A673 (cell line): ENCODE results near the gene RASL11B.

ENCODE experiments used
- EZH2 ChIP-seq: fragments of 200-600 bp; sonication (generic); IDR thresholded peaks from 2 replicates; pipeline ENCODE4 v1.6.1; 2017; ENCODE audit warnings: borderline replicate concordance, low read depth, mild to moderate bottlenecking, mixed read lengths, antibody characterized with exemption, low read length; ENCODE audit not compliant: poor library complexity, severe bottlenecking
- TF ChIP-seq, protein P1 (sequence below): fragments of 300-800, 200-600 bp; sonication (generic); conservative IDR thresholded peaks from 2 replicates; pipeline ENCODE4 v1.5.1; 2017; ENCODE audit warnings: low read depth, mild to moderate bottlenecking, antibody characterized with exemption, low read length, moderate library complexity, mixed read lengths

DNA sequence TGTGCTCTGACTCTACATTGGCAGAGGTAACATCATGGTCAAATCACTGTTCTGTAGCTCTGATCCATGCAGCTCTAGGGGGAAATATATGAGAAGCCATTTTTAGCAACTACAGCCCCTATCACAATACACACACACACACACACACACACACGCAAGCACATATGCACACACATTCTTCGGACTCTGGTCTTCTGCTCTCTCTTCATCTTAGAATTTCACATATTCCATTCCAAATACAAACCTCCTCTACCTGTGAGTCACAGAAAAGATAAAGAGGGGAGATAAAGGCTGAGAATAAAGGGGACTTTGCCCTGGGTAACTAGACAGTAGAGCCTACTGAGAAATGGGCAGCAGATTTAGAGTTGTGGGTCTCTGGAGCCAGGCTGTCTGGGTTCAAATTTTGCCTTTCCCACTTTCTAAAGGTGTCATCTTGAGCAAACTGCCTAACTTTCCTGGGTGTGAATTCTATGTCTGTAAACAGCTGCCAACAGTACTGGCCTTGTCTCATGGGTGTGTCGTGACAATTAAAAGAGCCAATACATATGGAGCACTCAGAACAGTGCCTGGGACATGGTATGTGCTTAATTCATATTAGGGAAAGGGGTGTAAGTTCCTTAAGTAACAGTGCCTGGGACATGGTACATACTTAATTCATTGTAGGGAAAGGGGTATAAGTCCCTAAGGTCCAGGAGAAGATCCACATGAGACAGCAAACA, 11.6 kb upstream of the RASL11B start:
- TF ChIP-seq EZH2: no peak
- TF ChIP-seq, protein P1, sequence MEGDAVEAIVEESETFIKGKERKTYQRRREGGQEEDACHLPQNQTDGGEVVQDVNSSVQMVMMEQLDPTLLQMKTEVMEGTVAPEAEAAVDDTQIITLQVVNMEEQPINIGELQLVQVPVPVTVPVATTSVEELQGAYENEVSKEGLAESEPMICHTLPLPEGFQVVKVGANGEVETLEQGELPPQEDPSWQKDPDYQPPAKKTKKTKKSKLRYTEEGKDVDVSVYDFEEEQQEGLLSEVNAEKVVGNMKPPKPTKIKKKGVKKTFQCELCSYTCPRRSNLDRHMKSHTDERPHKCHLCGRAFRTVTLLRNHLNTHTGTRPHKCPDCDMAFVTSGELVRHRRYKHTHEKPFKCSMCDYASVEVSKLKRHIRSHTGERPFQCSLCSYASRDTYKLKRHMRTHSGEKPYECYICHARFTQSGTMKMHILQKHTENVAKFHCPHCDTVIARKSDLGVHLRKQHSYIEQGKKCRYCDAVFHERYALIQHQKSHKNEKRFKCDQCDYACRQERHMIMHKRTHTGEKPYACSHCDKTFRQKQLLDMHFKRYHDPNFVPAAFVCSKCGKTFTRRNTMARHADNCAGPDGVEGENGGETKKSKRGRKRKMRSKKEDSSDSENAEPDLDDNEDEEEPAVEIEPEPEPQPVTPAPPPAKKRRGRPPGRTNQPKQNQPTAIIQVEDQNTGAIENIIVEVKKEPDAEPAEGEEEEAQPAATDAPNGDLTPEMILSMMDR: no peak
